22Rv1 (cell line): ENCODE results near the gene INCENP.

ENCODE experiments used
- ZFX ChIP-seq: fragments of 450-650 bp; IDR thresholded peaks from 2 replicates; pipeline ENCODE4 v1.6.1; 2017; ENCODE audit warnings: antibody characterized with exemption, borderline replicate concordance
- TF ChIP-seq, protein P1 (sequence below): fragments of 450-650 bp; IDR thresholded peaks from 2 replicates; pipeline ENCODE4 v1.5.1; 2017; ENCODE audit warnings: mild to moderate bottlenecking

DNA sequence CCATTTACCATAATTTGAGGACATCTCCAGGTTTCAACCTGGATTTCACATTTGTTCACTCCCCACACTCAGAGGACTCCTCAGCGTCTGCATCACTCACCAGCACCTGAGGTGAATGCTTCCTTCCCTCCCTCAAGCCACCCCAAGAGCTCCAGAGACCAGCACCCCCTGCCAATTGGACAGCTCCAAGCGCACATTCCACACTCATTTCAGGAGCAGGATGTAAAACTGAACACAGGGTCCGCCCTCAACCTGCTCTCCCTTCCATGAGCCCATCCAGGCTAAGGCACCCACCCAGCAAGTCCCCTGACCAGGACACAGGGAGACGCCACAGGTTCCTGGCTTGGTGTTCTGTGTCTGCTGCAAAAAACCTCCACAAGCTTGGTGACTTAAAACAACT lies 70.1 kb downstream of the INCENP start:
- TF ChIP-seq, protein P1, sequence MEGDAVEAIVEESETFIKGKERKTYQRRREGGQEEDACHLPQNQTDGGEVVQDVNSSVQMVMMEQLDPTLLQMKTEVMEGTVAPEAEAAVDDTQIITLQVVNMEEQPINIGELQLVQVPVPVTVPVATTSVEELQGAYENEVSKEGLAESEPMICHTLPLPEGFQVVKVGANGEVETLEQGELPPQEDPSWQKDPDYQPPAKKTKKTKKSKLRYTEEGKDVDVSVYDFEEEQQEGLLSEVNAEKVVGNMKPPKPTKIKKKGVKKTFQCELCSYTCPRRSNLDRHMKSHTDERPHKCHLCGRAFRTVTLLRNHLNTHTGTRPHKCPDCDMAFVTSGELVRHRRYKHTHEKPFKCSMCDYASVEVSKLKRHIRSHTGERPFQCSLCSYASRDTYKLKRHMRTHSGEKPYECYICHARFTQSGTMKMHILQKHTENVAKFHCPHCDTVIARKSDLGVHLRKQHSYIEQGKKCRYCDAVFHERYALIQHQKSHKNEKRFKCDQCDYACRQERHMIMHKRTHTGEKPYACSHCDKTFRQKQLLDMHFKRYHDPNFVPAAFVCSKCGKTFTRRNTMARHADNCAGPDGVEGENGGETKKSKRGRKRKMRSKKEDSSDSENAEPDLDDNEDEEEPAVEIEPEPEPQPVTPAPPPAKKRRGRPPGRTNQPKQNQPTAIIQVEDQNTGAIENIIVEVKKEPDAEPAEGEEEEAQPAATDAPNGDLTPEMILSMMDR, result no peak
- no peak for TF ChIP-seq ZFX
